ENCODE results near the gene CCDC85C. TPM values are rescaled to one million over a fixed set of nuclear protein-coding genes. Genes with fewer than 3 reads are reported as not detected.

CCDC85C gene
- total RNA-seq, 1 experiment from 2014 or later = 33.2 TPM

DNA sequence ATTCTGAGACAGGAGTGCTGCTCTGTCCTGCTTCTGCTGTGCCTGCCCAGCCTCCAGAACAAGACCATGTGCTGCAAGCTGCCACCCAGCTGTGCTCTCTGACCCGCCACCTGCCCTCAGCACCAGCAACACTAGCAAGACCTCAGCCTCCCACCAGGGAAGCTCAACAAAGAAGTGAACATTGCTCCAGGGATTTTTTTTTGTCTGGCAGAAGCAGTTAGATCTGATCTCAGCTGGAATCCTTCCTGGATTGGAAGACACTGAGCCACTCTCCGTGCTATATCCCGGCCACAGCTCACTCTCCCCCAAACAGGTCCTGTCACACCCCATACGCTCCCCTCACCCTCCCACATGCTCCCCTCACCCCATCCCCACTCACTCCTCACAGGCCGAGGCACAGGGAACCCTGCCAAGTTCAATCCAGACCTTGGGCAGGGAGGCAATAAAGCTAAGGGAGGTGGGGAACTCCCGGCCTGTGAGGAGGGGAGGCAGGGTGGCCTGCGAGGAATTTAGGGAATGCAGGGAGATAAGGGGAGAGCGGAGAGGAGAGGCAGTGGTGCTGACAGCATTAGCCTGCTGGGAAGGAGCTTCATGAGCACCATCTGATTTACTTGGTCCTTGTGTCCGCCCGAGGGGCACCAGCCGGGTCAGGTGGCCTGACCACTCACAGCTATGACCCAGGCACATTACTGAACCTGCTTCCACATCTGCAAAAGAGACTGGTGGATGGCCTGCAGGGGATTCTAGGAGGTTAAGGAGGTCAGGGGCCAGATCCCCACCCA lies 29.7 kb downstream of the CCDC85C start:
- H3K79me2 ChIP-seq (ENCODE audit: insufficient read depth, low read length) = no peaks in the 10 kb centered on the region; the same call in 1 of the 2 replicates
- no peak overlapping the region for H4K91ac ChIP-seq (ENCODE audit: insufficient read length, low read depth, low read length)
- peak; percentile 67 for DNase-seq
- H3K4me2 ChIP-seq (ENCODE audit: insufficient read depth, insufficient read length, low read length) = peak overlapping the region; percentile 1
- WGBS (ENCODE audit: extremely low coverage, insufficient read length, low lambda C conversion rate) = no CpG with 5 or more reads among the region's 11 CpGs
- H4K8ac ChIP-seq (replicated peaks; ENCODE audit: insufficient read length, low read depth, low read length) = no peak overlapping the region
- H3K4me3 Mint-ChIP-seq = peak overlapping the region; percentile 8 to 69; a peak in 4 of 5 replicates
- H2BK15ac ChIP-seq (ENCODE audit: low read depth, low read length) = no peak overlapping the region
- H2BK120ac ChIP-seq (ENCODE audit: low read depth, low read length, poor library complexity, severe bottlenecking) = no peak overlapping the region
- no peak overlapping the region for H3K9ac ChIP-seq (ENCODE audit: extremely low read depth, insufficient read length, low read length)
- peaks cover 0 to 1% (median 0%) of the 10 kb centered on the region in 3 experiments; a peak in 2 of 7 replicates for H3K36me3 Mint-ChIP-seq (ENCODE audit: insufficient read depth in 1 of 3, low read depth in 3 of 3)
- no peak overlapping the region for H2BK12ac ChIP-seq (ENCODE audit: insufficient read length, low read depth, low read length)
- no peak overlapping the region for H3K23ac ChIP-seq (ENCODE audit: insufficient read length, low read depth, low read length)
- H2AFZ ChIP-seq (ENCODE audit: low read length) = no peak overlapping the region
- H2AK5ac ChIP-seq (ENCODE audit: insufficient read length, low read length) = no peak overlapping the region
- H3K23me2 ChIP-seq (ENCODE audit: insufficient read length, low read depth, low read length, poor library complexity, severe bottlenecking) = no peaks in the 10 kb centered on the region
- no peaks in the 10 kb centered on the region for H3K9me3 ChIP-seq (ENCODE audit: control insufficient read depth, low read depth, low read length)
- H3K4me1 ChIP-seq (ENCODE audit: insufficient read depth, low read length) = peaks cover 7% of the 10 kb centered on the region; the same call in 1 of the 2 replicates
- no peak overlapping the region for H2BK20ac ChIP-seq (ENCODE audit: low read depth, low read length, poor library complexity, severe bottlenecking)
- no peaks in the 10 kb centered on the region for H3K79me1 ChIP-seq (ENCODE audit: insufficient read depth, low read depth, low read length, poor library complexity, severe bottlenecking)
- peak overlapping the region; percentile 93 to 95 (median 94) for H3K27ac Mint-ChIP-seq
- H3K27ac ChIP-seq (ENCODE audit: insufficient read length, low read depth, low read length) = no peak overlapping the region
- TF ChIP-seq, protein P1, sequence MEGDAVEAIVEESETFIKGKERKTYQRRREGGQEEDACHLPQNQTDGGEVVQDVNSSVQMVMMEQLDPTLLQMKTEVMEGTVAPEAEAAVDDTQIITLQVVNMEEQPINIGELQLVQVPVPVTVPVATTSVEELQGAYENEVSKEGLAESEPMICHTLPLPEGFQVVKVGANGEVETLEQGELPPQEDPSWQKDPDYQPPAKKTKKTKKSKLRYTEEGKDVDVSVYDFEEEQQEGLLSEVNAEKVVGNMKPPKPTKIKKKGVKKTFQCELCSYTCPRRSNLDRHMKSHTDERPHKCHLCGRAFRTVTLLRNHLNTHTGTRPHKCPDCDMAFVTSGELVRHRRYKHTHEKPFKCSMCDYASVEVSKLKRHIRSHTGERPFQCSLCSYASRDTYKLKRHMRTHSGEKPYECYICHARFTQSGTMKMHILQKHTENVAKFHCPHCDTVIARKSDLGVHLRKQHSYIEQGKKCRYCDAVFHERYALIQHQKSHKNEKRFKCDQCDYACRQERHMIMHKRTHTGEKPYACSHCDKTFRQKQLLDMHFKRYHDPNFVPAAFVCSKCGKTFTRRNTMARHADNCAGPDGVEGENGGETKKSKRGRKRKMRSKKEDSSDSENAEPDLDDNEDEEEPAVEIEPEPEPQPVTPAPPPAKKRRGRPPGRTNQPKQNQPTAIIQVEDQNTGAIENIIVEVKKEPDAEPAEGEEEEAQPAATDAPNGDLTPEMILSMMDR (conservative IDR thresholded peaks at IDR 0.05) = no peak
- no peak overlapping the region for H3T11ph ChIP-seq (ENCODE audit: low read length)
- no peak overlapping the region for H3K14ac ChIP-seq (ENCODE audit: insufficient read depth, low read length)
- H3K4ac ChIP-seq (ENCODE audit: low read depth, low read length) = no peak overlapping the region
- peaks cover 19% of the 10 kb centered on the region for H3K27me3 Mint-ChIP-seq (ENCODE audit: low read depth)
- H4K5ac ChIP-seq (ENCODE audit: insufficient read length, low read depth, low read length) = no peak overlapping the region
- no peak overlapping the region for H3K18ac ChIP-seq (ENCODE audit: insufficient read length, low read depth, low read length)
- H3K56ac ChIP-seq (ENCODE audit: insufficient read length, low read depth, low read length) = no peak overlapping the region
- H2BK5ac ChIP-seq (ENCODE audit: insufficient read length, low read length) = no peak overlapping the region
- H3K9me3 Mint-ChIP-seq = no peaks in the 10 kb centered on the region; a peak in 1 of 5 replicates
- peaks cover 3% of the 10 kb centered on the region for H4K20me1 ChIP-seq (ENCODE audit: control insufficient read depth, insufficient read depth, insufficient read length)
- H3K4me1 Mint-ChIP-seq = peaks cover 67 to 82% of the 10 kb centered on the region in 2 experiments
- H3K27me3 ChIP-seq (ENCODE audit: insufficient read depth, low read length) = no peaks in the 10 kb centered on the region
